SK-N-SH (cell line): Measurements from ENCODE around the gene DOCK4. TPM values are rescaled to one million over a fixed set of nuclear protein-coding genes. Genes with fewer than 3 reads are reported as not detected.

Experiments
- CTCF ChIA-PET: fragments of 300-600, 350-600 bp; formaldehyde crosslinking; extraction: SDS; loops from one replicate; lab custom pipeline; 2021; lab: Yijun Ruan, JAX
- POLR2A ChIA-PET: fragments of 350-600 bp; sonication (Branson Sonifier 250); formaldehyde crosslinking; extraction: SDS; loops from one replicate; lab custom pipeline; 2020; ENCODE audit warnings: antibody characterized with exemption, inconsistent platforms; lab: Yijun Ruan, JAX
- DNase-seq: peaks from one replicate; pipeline ENCODE4 v3.0.0; 2012
- H2AFZ ChIP-seq: fragments of 200-600 bp; sonication (generic); 2 replicates; pipeline ENCODE4 v1.8.1; 2016; ENCODE audit warnings: antibody characterized with exemption, mild to moderate bottlenecking, low read depth
- H3F3A ChIP-seq: fragments of 200-600 bp; sonication (generic); replicated peaks from 2 replicates; pipeline ENCODE3; 2016; ENCODE audit warnings: antibody characterized with exemption, mild to moderate bottlenecking; ENCODE audit not compliant: insufficient read depth
- H3K27ac ChIP-seq, 2 experiments: fragments of 200-500 bp in 1 of 2; fragments of 200-600 bp in 1 of 2; sonication (Bioruptor generic) in 1 of 2; sonication (generic), shearing (Covaris generic) in 1 of 2; 2 replicates each; pipeline versions ENCODE4 v1.5.1 to v1.6.1; 2014 to 2016; ENCODE audit warnings: low read depth in 2 of 2, inconsistent platforms in 1 of 2, low read length in 1 of 2, mild to moderate bottlenecking in 1 of 2, mixed read lengths in 1 of 2
- H3K27me3 ChIP-seq: fragments of 200-600 bp; sonication (generic), shearing (Covaris generic); 2 replicates; pipeline ENCODE4 v1.6.1; 2016; ENCODE audit warnings: mixed run types; ENCODE audit not compliant: insufficient read depth
- H3K36me3 ChIP-seq, 2 experiments: fragments of 200-500 bp in 1 of 2; fragments of 200-600 bp in 1 of 2; sonication (Bioruptor generic) in 1 of 2; sonication (generic) in 1 of 2; replicated peaks in 1 of 2; 2 replicates each; pipeline versions ENCODE3 to v1.5.1; 2014 to 2016; ENCODE audit warnings: low read length in 1 of 2, mild to moderate bottlenecking in 1 of 2; ENCODE audit not compliant: insufficient read depth in 2 of 2, control insufficient read depth in 1 of 2
- H3K4me1 ChIP-seq, 2 experiments: fragments of 200-500 bp in 1 of 2; fragments of 200-600 bp in 1 of 2; sonication (Bioruptor generic) in 1 of 2; sonication (generic), shearing (Covaris generic) in 1 of 2; 2 replicates each; pipeline versions ENCODE4 v1.5.1 to v1.6.1; 2014 to 2016; ENCODE audit warnings: low read depth in 1 of 2, low read length in 1 of 2, mixed run types in 1 of 2; ENCODE audit not compliant: insufficient read depth in 2 of 2, control insufficient read depth in 1 of 2
- H3K4me2 ChIP-seq: fragments of 200-600 bp; sonication (generic), shearing (Covaris generic); 2 replicates; pipeline ENCODE4 v1.6.1; 2017; ENCODE audit warnings: mixed run types
- H3K4me3 ChIP-seq, 2 experiments: fragments of 200-500 bp in 1 of 2; fragments of 200-600 bp in 1 of 2; sonication (Bioruptor generic) in 1 of 2; sonication (generic), shearing (Covaris generic) in 1 of 2; 2 replicates each; pipeline versions ENCODE4 v1.5.1 to v1.8.1; 2014 to 2016; ENCODE audit warnings: low read depth in 2 of 2, inconsistent platforms in 1 of 2, low read length in 1 of 2, mild to moderate bottlenecking in 1 of 2, mixed read lengths in 1 of 2, moderate library complexity in 1 of 2
- H3K79me2 ChIP-seq: fragments of 200-600 bp; sonication (generic); 2 replicates; pipeline ENCODE4 v1.8.1; 2017; ENCODE audit warnings: mild to moderate bottlenecking; ENCODE audit not compliant: insufficient read depth
- H3K9ac ChIP-seq: fragments of 200-600 bp; sonication (generic); 2 replicates; pipeline ENCODE4 v1.6.1; 2017; ENCODE audit warnings: mixed run types
- H3K9me2 ChIP-seq: fragments of 200-600 bp; sonication (generic); 2 replicates; pipeline ENCODE4 v1.6.1; 2017; ENCODE audit warnings: mixed run types
- H3K9me3 ChIP-seq: fragments of 200-600 bp; sonication (generic); 2 replicates; pipeline ENCODE4 v1.6.1; 2017; ENCODE audit warnings: mixed run types, mild to moderate bottlenecking, moderate library complexity
- H4K20me1 ChIP-seq: fragments of 200-600 bp; sonication (generic); 2 replicates; pipeline ENCODE4 v1.6.1; 2017; ENCODE audit warnings: mild to moderate bottlenecking, mixed run types; ENCODE audit not compliant: insufficient read depth
- CHD2 ChIP-seq: fragments of 150-350 bp; IDR thresholded peaks from 2 replicates; pipeline ENCODE4 v1.6.1; 2018; ENCODE audit warnings: low read length; ENCODE audit not compliant: partially characterized antibody
- ELF1 ChIP-seq: IDR thresholded peaks from 2 replicates; pipeline ENCODE4 v1.4.0; 2012
- EP300 ChIP-seq, 2 experiments: IDR thresholded peaks; 2 replicates each; pipeline versions ENCODE4 v1.4.0 to v1.6.1; 2012; ENCODE audit warnings: borderline replicate concordance in 1 of 2, low read depth in 1 of 2, low read length in 1 of 2
- EZH2phosphoT487 ChIP-seq: fragments of 200-600 bp; sonication (generic); IDR thresholded peaks from 2 replicates; pipeline ENCODE4 v1.6.1; 2017; ENCODE audit warnings: low read depth, mixed run types, mild to moderate bottlenecking, antibody characterized with exemption, moderate library complexity, borderline replicate concordance
- FOXM1 ChIP-seq: IDR thresholded peaks from 2 replicates; pipeline ENCODE4 v1.4.0; 2012; ENCODE audit warnings: low read depth, mild to moderate bottlenecking
- GATA2 ChIP-seq: sonication (generic); formaldehyde crosslinking; IDR thresholded peaks from 2 replicates; pipeline ENCODE4 v1.5.0; 2020; ENCODE audit warnings: mild to moderate bottlenecking, missing genetic modification reagents
- IRF3 ChIP-seq: fragments of 150-350 bp; IDR thresholded peaks from 2 replicates; pipeline ENCODE4 v1.6.1; 2016; ENCODE audit warnings: mild to moderate bottlenecking, low read depth, low read length
- JUND ChIP-seq: IDR thresholded peaks from 2 replicates; pipeline ENCODE4 v1.4.0; 2012
- NRF1 ChIP-seq: IDR thresholded peaks from 2 replicates; pipeline ENCODE4 v1.6.1; 2012; ENCODE audit warnings: low read depth, mild to moderate bottlenecking, low read length
- PBX3 ChIP-seq: IDR thresholded peaks from 2 replicates; pipeline ENCODE4; 2012
- POLR2AphosphoS5 ChIP-seq: IDR thresholded peaks from 2 replicates; pipeline ENCODE4 v1.6.1; 2012; ENCODE audit warnings: low read depth, low read length
- RAD21 ChIP-seq: IDR thresholded peaks from 2 replicates; pipeline ENCODE4 v1.6.1; 2012; ENCODE audit warnings: mild to moderate bottlenecking, low read length
- RCOR1 ChIP-seq: fragments of 150-350 bp; IDR thresholded peaks from 2 replicates; pipeline ENCODE4 v1.6.1; 2017; ENCODE audit warnings: antibody characterized with exemption, low read length
- RFX5 ChIP-seq: IDR thresholded peaks from 2 replicates; pipeline ENCODE4 v1.6.1; 2012; ENCODE audit warnings: mild to moderate bottlenecking, improper control_type of control experiment, low read length
- SMC3 ChIP-seq: IDR thresholded peaks from 2 replicates; pipeline ENCODE4 v1.6.1; 2012; ENCODE audit warnings: low read depth, low read length, improper control_type of control experiment
- TCF12 ChIP-seq: IDR thresholded peaks from 2 replicates; pipeline ENCODE4 v1.4.0; 2012
- TEAD4 ChIP-seq: IDR thresholded peaks from 2 replicates; pipeline ENCODE4 v1.4.0; 2012; ENCODE audit warnings: mild to moderate bottlenecking, borderline replicate concordance; ENCODE audit not compliant: insufficient read depth
- USF1 ChIP-seq: IDR thresholded peaks from 2 replicates; pipeline ENCODE4 v1.4.0; 2012; ENCODE audit warnings: low read depth, borderline replicate concordance
- ZBTB33 ChIP-seq: IDR thresholded peaks from 2 replicates; pipeline ENCODE4 v1.4.0; 2012; ENCODE audit warnings: low read depth, borderline replicate concordance
- WGBS: methylation state at CpG from one replicate; pipeline ENCODE4 v1.1.6; 2017; ENCODE audit warnings: low lambda C conversion rate; 5-methylcytosine and 5-hydroxymethylcytosine counted together
- polyA plus RNA-seq, 3 experiments: library from polyadenylated mRNA; depleted of rRNA; stranded (reverse); fragments of >200 nt; gene quantifications; 2 replicates each; pipeline ENCODE4 v1.2.3, GENCODE V29; 2012

The DOCK4 gene
- polyA plus RNA-seq, 1 of the 3 experiments (the other 2 are of a cell fraction) = 8.5 TPM

GRCh38 chr7:111796671-111797070 lies 409.5 kb downstream of the DOCK4 start:
- no peak for DNase-seq

GRCh38 chr7:111789870-111790269 lies 416.3 kb downstream of the DOCK4 start:
- Histone ChIP-seq H3K9ac (no peak overlapping the region), H3K27ac (peak overlapping the region; percentile 18 to 32; a peak in 2 of 4 replicates), H3F3A (peaks cover 4% of the 10 kb centered on the region), H3K79me2 (no peaks in the 10 kb centered on the region), H3K36me3 (peaks cover 4 to 6% of the 10 kb centered on the region in 2 experiments), H4K20me1 (no peaks in the 10 kb centered on the region), H3K4me3 (no peak overlapping the region), H3K4me2 (no peak overlapping the region), H2AFZ (no peak overlapping the region), H3K9me3 (no peaks in the 10 kb centered on the region), H3K27me3 (no peaks in the 10 kb centered on the region), H3K4me1 (peaks cover 7 to 16% of the 10 kb centered on the region in 2 experiments; a peak in 2 of 4 replicates), H3K9me2 (no peaks in the 10 kb centered on the region)
- TF ChIP-seq CHD2 (no peak), TCF12 (peak; percentile 33; the same call in 1 of the 2 replicates), PBX3 (peak; percentile 36; the same call in 1 of the 2 replicates)
- no peak for DNase-seq
- CTCF ChIA-PET = interaction anchor here (1.2 to 4.3 kb wide), 7 partner anchors 9 to 62 kb away, joined by 3 to 20 read pairs (median 6); no protein-coding TSS in a partner anchor
- POLR2A ChIA-PET = interaction anchor here (0.6 kb wide), 1 partner anchor 404 kb away, joined by 4 read pairs; no protein-coding TSS in a partner anchor

More at GRCh38 chr7:111796671-111797070, 409.5 kb downstream of the DOCK4 start:
- ChIA-PET CTCF (interaction anchor here (0.8 to 1.1 kb wide), 2 partner anchors 34 to 43 kb away, joined by 3 read pairs; no protein-coding TSS in a partner anchor), POLR2A (no interaction called here)
- Histone ChIP-seq H3K4me3 (no peak overlapping the region), H3K36me3 (peaks cover 4 to 6% of the 10 kb centered on the region in 2 experiments), H3K4me1 (no peaks in the 10 kb centered on the region), H3K27me3 (no peaks in the 10 kb centered on the region), H2AFZ (no peak overlapping the region), H3F3A (no peaks in the 10 kb centered on the region), H3K4me2 (no peak overlapping the region), H3K9me3 (peaks cover 19% of the 10 kb centered on the region; the same call in 1 of the 2 replicates), H3K79me2 (no peaks in the 10 kb centered on the region), H4K20me1 (no peaks in the 10 kb centered on the region), H3K27ac (no peak overlapping the region), H3K9ac (no peak overlapping the region), H3K9me2 (no peaks in the 10 kb centered on the region)
- peak; percentile 44; the same call in 1 of the 2 replicates for TF ChIP-seq USF1
- TF ChIP-seq RCOR1 = peak; percentile 20; the same call in 1 of the 2 replicates
- TF ChIP-seq EZH2phosphoT487 = no peak
- WGBS = 75% methylated on average over 7 of the region's 7 CpGs

- H3K4me1 ChIP-seq = peaks cover 7 to 16% of the 10 kb centered on the region in 2 experiments; a peak in 2 of 4 replicates
- no peaks in the 10 kb centered on the region for H3K79me2 ChIP-seq
- no peak overlapping the region for H2AFZ ChIP-seq
- H3K9ac ChIP-seq = no peak overlapping the region
- no peak overlapping the region for H3K4me3 ChIP-seq
- 76% methylated on average over 1 of the region's 1 CpG for WGBS
- no peak overlapping the region for H3K27ac ChIP-seq
- no peaks in the 10 kb centered on the region for H3K27me3 ChIP-seq
- no peaks in the 10 kb centered on the region for H3K9me2 ChIP-seq
- CTCF ChIA-PET = interaction anchor here (1.1 to 4.3 kb wide), 7 partner anchors 8 to 707 kb away, joined by 3 to 20 read pairs (median 6); no protein-coding TSS in a partner anchor
- POLR2A ChIA-PET = no interaction called here
- H4K20me1 ChIP-seq = no peaks in the 10 kb centered on the region
- H3F3A ChIP-seq = peaks cover 4% of the 10 kb centered on the region
- H3K4me2 ChIP-seq = no peak overlapping the region
- DNase-seq = no peak
- H3K36me3 ChIP-seq = peaks cover 6 to 8% of the 10 kb centered on the region in 2 experiments
- H3K9me3 ChIP-seq = no peaks in the 10 kb centered on the region
- TF ChIP-seq SMC3 = no peak
- no peak for TF ChIP-seq FOXM1
- TF ChIP-seq GATA2 (CRISPR knock-in tag) = no peak
- no peak for TF ChIP-seq NRF1
- no peak for TF ChIP-seq RAD21
- TF ChIP-seq POLR2AphosphoS5 = no peak
- TF ChIP-seq TEAD4 = no peak
- no peak for TF ChIP-seq RFX5
- no peak for TF ChIP-seq JUND
- TF ChIP-seq ELF1 = no peak
- TF ChIP-seq IRF3 = no peak
- TF ChIP-seq RCOR1 = no peak
- TF ChIP-seq ZBTB33 = no peak
- TF ChIP-seq EP300 (IDR thresholded peaks at IDR 0.05; ENCODE audit: borderline replicate concordance in 1 of 2, low read depth in 1 of 2, low read length in 1 of 2) = no peak
These were observed 417.2 kb downstream of the DOCK4 start for GRCh38 chr7:111789048-111789320.
